Skeletal muscle tissue (tissue), 4 donors: ENCODE measurements around the gene COL19A1. TPM values are rescaled to one million over a fixed set of nuclear protein-coding genes. Genes with fewer than 3 reads are reported as not detected.

Experiments
- H3K27ac ChIP-seq: one replicate; pipeline ENCODE4 v1.7.0; 2013; ENCODE audit warnings: mild to moderate bottlenecking, low read depth, low read length, inconsistent platforms
- H3K27me3 ChIP-seq, 3 donors: one replicate each; pipeline ENCODE4 v1.7.0; 2013; ENCODE audit warnings: low read length in 3 of 3; ENCODE audit not compliant: control insufficient read depth in 3 of 3, insufficient read depth in 3 of 3
- H3K36me3 ChIP-seq, 3 donors: one replicate each; pipeline ENCODE4 v1.7.0; 2013; ENCODE audit warnings: low read length in 3 of 3; ENCODE audit not compliant: control insufficient read depth in 3 of 3, insufficient read depth in 3 of 3
- H3K4me1 ChIP-seq, 3 donors: one replicate each; pipeline ENCODE4 v1.7.0; 2013; ENCODE audit warnings: low read length in 3 of 3, mild to moderate bottlenecking in 3 of 3; ENCODE audit not compliant: control insufficient read depth in 3 of 3, insufficient read depth in 3 of 3
- H3K4me3 ChIP-seq, 3 donors: one replicate each; pipeline ENCODE4 v1.7.0; 2013; ENCODE audit warnings: low read length in 3 of 3
- H3K9ac ChIP-seq, 3 donors: one replicate each; pipeline ENCODE4 v1.7.0; 2013; ENCODE audit warnings: low read length in 3 of 3, mild to moderate bottlenecking in 3 of 3, moderate library complexity in 2 of 3, low read depth in 1 of 3
- H3K9me3 ChIP-seq, 3 donors: one replicate each; pipeline ENCODE4 v1.7.0; 2013; ENCODE audit warnings: low read length in 3 of 3; ENCODE audit not compliant: control insufficient read depth in 3 of 3
- total RNA-seq: library from RNA; depleted of rRNA; stranded (reverse); fragments of >200 nt; gene quantifications from one replicate; pipeline ENCODE4 v1.2.3, GENCODE V29; 2014
- donor health status: Osteomylitis.

Gene COL19A1
- total RNA-seq, 1 donor from 2014 or later = 10.4 TPM

DNA sequence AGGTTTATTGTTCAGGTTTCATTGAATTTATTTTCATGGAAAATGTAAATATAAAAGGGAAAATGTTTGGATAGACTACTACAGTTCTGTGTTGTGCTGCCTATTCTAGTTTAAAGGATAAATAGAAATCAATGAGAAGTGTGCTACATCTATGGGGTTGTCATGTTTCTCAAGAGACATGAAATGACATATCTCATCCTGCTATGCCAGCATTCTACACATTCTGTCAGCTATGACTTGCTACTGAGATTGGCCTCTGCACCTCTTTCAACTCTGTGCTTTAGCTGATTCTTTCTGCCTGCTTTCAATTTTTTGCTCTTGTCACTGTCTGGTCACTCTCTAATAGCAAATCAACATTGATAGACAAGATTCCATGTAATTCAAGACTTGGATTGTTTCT is 33.8 kb upstream of the COL19A1 start:
- Histone ChIP-seq H3K36me3 (no peaks in the 10 kb centered on the region), H3K4me1 (no peaks in the 10 kb centered on the region), H3K4me3 (no peak overlapping the region), H3K9me3 (no peaks in the 10 kb centered on the region), H3K9ac (no peak overlapping the region), H3K27ac (no peak overlapping the region), H3K27me3 (no peaks in the 10 kb centered on the region)

DNA sequence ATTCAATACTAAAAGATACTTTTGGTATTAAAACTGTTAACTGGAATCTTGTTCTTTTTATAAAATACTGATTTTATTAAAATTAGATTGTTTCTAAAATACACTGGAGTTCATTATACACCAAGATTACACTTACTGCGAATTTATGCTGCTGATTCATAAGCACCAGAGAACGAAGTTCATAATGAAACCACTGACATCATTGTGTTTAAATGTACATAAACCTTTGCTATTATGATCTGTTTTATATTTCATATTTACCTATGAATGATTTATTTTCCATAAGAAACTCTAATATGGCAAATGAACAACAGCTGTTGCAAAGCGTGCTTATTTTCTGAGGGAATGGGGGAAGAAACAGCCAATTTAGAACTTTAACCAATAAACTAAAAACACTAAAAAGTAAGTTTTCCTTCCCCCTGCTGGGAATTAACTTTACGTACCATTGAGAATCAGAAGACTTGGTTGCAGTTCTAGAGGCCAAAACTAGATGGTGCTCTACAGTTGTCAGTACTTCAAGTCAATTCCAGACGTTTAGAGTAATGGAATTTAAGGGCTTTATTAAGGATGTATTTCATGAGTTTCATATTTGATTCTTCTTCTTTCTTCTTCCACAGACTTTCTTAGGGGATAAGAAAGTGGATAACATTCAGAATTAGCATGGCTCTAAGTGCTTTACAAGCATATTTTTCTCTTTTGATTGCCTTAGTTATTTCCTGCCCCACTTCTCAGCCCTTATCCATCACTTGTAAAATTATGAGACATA is 30.8 kb upstream of the COL19A1 start:
- Histone ChIP-seq H3K27me3 (no peaks in the 10 kb centered on the region), H3K9me3 (no peaks in the 10 kb centered on the region), H3K4me3 (no peak overlapping the region), H3K36me3 (no peaks in the 10 kb centered on the region), H3K9ac (no peak overlapping the region), H3K4me1 (no peaks in the 10 kb centered on the region), H3K27ac (no peak overlapping the region)

DNA sequence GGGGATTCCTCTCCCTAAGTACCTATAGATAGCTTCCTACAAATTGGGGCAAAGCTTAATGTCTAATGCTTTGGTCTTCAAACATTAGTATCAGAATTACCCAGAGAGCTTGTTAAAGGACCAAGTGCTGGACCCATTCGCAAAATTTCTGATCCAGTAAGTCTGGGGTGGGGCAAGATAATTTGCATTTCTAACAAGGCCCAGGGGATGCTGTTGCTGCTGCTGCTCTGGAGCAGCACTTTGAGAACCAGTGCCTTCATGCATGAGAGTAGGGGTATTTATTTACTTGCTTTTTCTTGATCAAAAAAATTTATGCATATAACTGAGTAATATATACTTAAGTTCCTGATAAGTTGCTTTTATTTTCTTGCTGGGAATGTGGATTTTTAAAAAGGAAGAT is 24.5 kb upstream of the COL19A1 start:
- Histone ChIP-seq H3K9me3 (no peaks in the 10 kb centered on the region), H3K27me3 (no peaks in the 10 kb centered on the region), H3K4me1 (no peaks in the 10 kb centered on the region), H3K4me3 (no peak overlapping the region), H3K27ac (no peak overlapping the region), H3K36me3 (no peaks in the 10 kb centered on the region), H3K9ac (no peak overlapping the region)

DNA sequence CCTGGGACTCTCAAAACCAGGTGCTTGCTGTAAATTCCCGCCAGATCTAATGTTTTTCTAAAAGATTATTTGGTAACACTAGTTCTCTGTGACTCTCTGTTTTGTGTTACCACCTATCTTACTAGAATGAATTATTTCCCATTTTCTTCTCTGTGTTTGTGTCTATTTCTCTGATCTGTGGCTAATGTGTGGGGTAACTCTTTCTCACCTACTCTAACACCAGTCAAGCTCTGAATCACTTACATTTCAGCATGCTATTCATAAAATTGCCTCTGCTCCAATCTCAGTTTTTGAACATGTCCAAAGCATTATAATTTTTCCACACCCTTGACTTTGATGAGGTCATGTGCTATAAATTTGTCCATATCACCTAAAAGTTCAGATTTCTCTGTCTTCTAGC is 23.2 kb upstream of the COL19A1 start:
- Histone ChIP-seq H3K9me3 (no peaks in the 10 kb centered on the region), H3K27ac (no peak overlapping the region), H3K4me1 (peaks cover 0 to 5% (median 0%) of the 10 kb centered on the region in 3 donors), H3K36me3 (no peaks in the 10 kb centered on the region), H3K27me3 (no peaks in the 10 kb centered on the region), H3K9ac (no peak overlapping the region), H3K4me3 (no peak overlapping the region)

DNA sequence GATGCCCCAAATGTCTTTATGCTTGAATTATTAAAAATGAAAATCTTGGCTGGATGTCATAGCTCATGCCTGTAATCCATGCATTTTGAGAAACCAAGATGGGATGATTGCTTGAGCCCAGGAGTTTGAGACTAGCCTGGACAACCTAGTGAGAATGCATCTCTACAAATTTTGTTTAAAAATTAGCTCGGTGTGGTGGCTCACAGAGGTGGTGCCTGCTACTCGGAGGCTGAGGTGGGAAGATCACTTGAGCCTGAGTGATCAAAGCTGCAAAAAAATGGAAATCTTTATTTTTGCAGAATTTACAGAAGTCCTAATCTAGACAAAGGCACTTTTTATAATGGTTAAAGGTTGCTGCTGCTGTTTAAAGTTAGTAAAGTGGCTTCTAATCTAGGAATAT is 20.0 kb upstream of the COL19A1 start:
- Histone ChIP-seq H3K9ac (no peak overlapping the region), H3K27ac (no peak overlapping the region), H3K27me3 (no peaks in the 10 kb centered on the region), H3K4me1 (peaks cover 0 to 5% (median 0%) of the 10 kb centered on the region in 3 donors), H3K4me3 (no peak overlapping the region), H3K9me3 (no peaks in the 10 kb centered on the region), H3K36me3 (no peaks in the 10 kb centered on the region)

DNA sequence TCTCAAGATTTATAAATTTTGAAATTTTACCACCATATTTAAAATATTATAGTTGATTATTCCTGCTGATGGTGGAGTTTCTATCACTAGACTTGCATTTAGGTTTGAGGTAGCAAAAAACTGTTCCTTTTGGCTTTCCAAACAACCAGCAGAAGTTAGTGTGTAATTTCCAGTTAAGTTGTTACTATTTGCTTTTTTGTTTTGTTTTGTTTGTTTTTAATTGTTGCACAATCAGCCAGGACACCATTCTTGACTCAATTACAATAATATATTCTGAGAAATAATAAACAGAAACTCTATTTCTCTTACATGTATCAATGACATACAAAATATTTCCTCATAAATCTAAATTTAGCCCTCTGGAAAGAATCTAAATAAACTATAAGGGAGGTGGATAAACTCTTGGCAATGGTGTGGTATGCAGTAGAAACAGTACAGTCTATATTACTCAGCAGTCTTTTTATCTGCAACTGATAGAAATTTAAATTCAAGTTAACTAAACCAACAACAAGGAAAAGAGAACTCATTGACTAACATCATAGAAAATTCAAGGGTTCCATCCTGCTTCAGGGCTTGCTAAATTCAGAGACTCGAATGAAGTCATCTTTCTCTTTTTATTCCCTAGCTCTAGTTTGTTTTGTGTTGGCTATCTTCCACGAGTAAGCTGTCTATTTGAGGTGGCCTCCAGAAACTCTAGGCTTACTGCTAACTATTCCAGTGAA is 19.4 kb upstream of the COL19A1 start:
- Histone ChIP-seq H3K9ac (peak overlapping the region in 1 of 3 donors; percentile 29), H3K36me3 (no peaks in the 10 kb centered on the region), H3K4me3 (no peak overlapping the region), H3K9me3 (no peaks in the 10 kb centered on the region), H3K27me3 (no peaks in the 10 kb centered on the region), H3K4me1 (peaks cover 0 to 5% (median 0%) of the 10 kb centered on the region in 3 donors), H3K27ac (peak overlapping the region; percentile 38)

DNA sequence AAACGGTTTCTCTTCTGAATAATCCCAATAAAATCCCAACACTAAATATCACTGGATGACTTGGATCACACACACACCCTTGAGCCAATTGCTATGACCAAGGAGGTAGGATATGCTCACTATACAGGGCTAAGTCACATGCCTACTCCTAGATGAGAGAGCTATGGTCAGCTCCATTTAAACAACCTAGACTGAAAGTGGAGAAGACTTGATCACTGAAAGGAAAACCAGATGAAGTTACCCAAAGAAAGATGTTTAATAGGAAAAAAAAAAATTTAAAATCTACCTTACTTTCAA is 18.9 kb upstream of the COL19A1 start:
- Histone ChIP-seq H3K27ac (peak overlapping the region; percentile 38), H3K9me3 (no peaks in the 10 kb centered on the region), H3K36me3 (no peaks in the 10 kb centered on the region), H3K4me3 (no peak overlapping the region), H3K9ac (peak overlapping the region in 1 of 3 donors; percentile 29), H3K4me1 (peaks cover 0 to 5% (median 0%) of the 10 kb centered on the region in 3 donors), H3K27me3 (no peaks in the 10 kb centered on the region)

DNA sequence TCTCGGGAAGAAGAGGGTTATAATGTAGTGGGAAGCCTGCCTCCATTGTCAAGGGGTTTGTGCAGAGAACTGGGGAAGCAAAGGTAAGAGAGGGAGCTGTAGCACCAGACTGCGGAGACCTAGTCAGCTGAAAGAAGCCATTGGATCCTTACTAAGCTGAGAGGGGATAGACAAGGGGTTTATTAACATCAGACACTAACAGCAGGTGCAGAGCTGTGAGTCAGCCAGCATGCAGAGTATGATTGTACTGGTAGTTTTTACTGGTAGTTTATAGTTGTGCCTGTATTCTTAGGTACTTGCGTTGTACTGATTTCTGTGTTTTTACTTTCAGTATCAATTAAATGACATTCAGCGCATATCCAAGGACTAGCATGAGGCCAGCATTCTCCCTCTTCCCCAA is 17.8 kb upstream of the COL19A1 start:
- H3K36me3 ChIP-seq = no peaks in the 10 kb centered on the region
- no peaks in the 10 kb centered on the region for H3K27me3 ChIP-seq
- H3K9me3 ChIP-seq = no peaks in the 10 kb centered on the region
- H3K9ac ChIP-seq = no peak overlapping the region
- peaks cover 0 to 5% (median 0%) of the 10 kb centered on the region in 3 donors for H3K4me1 ChIP-seq
- no peak overlapping the region for H3K4me3 ChIP-seq
- H3K27ac ChIP-seq = no peak overlapping the region

DNA sequence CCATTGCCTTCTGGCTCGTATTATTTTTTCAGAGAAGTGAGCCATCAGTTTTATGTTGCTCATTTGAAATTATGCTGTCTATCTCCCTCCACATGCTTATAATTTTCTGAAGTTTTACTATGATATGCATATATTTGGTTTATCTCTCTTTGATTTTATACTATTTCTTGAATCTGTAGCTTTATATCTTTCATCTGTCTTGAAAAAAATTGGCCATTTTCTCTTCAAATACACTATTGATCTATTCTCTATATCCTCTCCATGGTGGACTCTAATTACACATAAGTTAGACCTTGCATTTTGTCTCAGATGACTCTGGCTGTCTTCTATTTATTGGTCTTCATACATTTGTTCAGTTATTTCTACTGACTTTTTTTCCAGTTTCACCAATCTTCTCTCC is 13.7 kb upstream of the COL19A1 start:
- Histone ChIP-seq H3K4me3 (no peak overlapping the region), H3K4me1 (no peaks in the 10 kb centered on the region), H3K36me3 (no peaks in the 10 kb centered on the region), H3K9me3 (no peaks in the 10 kb centered on the region), H3K27me3 (no peaks in the 10 kb centered on the region), H3K27ac (no peak overlapping the region), H3K9ac (no peak overlapping the region)

DNA sequence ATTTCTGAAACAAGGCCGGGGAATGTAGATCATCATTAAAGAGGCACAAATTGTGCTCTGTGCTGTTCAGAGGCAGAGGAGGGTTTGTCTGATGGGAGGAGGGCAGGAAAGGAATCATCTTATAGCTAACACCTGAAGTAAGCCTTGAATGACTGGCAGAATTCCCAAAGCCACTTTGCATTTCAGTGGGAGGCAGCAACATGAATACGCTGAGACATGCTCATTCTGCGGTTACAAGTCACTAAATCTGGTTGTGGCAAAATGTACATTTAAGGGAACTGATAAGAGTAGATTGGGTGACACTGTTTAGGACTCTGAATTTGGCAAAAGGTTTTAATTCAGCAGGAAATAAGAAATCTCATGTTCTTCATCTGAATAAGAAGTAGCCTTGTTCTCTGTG is 4.4 kb upstream of the COL19A1 start:
- H3K4me1 ChIP-seq = peaks cover 6 to 8% (median 7%) of the 10 kb centered on the region in 3 donors
- no peak overlapping the region for H3K27ac ChIP-seq
- no peak overlapping the region for H3K4me3 ChIP-seq
- no peak overlapping the region for H3K9ac ChIP-seq
- peaks cover 0 to 3% (median 0%) of the 10 kb centered on the region in 3 donors for H3K9me3 ChIP-seq
- H3K36me3 ChIP-seq = no peaks in the 10 kb centered on the region
- H3K27me3 ChIP-seq = no peaks in the 10 kb centered on the region
